Activated naive CD4-positive, alpha-beta T cell treated with Interleukin-2 at 50 U/mL for 16 hours (primary cell): ENCODE measurements around the gene AICDA.
"Not testable (repeated sequence)": the region's sequence is repeated elsewhere in the genome, so short reads cannot be mapped to it uniquely, and the experiment has no call there.

Source experiments
- DNase-seq: peaks from one replicate; pipeline ENCODE4 v3.0.0-alpha.2; 2020

The AICDA gene

DNA sequence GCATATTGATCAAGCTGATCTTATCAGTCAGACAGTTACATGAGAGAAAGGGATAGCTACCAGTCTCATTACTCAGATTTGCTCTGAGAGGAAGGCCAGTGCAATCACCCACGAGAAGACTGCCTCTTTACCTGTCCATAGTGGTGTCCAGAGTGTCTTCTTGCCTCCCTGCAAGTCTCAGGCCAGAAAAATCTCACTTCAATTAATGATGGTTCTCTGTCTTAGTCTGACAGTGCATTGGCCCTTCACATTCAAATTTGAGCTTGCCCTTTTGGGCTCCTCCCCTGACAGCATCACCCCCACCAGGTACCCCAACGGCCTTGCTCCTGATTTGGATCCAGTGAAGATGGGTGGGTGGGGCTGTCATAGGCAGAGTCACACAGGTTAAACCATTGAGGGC lies at the start of gene AICDA:
AICDA (minus strand) TSS at position 231 of the 400 bp plus-strand sequence; CDS start at position 139, 92 bp downstream.
- DNase-seq: no peak

DNA sequence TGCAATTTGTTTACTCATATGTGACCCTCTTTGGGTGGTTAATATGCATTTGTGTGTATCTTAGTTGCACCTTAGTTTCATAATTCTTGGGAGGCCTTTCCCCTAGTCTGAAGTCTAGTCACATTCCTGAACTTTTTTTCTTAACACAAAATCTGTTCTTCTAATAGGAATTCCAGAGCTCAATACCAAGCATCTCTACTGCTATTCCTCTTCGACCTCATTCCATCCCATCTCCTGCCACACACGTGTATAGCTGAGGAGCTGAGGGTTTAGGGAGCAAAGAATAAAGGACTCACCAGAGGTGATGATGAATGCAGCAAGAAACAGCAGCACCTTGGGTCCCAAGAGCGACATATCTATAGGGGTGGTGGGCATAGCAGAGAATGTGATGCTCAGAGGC lies 49.1 kb upstream of the AICDA start:
- no peak for DNase-seq

DNA sequence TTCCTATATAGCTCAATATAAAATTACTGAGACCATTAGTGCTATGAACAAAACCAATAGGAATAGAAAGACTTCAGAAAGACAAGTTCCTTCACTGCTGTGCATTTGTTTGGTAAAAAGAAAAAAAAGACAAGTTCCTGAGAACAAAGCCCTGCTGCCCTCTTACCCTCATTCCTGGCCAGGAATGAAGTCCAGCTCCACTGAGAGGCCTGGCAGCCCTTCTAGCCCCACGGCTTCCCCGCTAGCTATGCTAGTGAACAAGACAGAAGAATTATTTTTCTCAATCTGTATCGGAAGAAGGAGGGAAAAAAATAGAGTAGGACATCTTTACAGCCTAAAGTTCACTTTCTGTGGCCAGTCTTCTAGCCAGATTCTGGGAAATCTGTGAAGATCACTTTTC lies 48.4 kb upstream of the AICDA start:
- no peak for DNase-seq

DNA sequence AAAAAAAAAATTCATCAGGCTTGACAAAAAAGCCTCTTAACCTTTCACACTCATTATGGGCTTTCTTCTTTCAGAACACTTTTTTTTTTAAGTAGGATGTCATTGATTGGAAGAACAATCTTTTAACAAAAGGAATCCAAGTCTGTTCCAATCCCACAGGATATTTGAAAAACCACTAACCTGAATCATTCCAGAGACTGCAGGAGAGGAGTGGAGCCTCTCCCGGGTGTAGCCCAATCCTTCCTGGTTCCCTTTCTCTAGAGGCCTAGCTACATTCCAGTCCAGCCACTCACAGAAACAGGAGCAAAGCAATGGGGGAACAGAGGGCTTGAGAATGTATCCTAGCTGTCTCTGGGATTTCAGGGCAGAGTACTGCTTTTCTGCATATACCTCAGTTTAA lies 45.7 kb upstream of the AICDA start:
- DNase-seq: no peak

DNA sequence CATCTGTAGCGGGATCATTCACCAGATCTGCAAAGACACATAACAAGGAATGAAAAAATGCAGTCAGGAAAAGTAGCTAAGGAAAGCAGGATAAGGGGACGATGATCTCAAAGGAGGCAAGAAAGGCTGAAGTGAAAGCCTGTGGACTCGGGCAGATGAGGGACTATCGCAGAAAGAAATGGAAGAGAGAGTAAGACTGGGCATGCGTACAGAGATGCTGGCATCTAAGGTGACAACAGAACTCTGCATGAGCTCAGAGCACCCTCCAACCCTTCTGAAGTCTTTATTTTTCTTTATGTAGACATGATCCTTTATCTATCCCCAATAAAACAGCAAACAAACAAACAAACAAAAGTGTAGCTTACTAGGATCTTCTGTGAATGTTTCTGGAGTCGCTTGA lies 42.8 kb upstream of the AICDA start:
- no peak for DNase-seq

DNA sequence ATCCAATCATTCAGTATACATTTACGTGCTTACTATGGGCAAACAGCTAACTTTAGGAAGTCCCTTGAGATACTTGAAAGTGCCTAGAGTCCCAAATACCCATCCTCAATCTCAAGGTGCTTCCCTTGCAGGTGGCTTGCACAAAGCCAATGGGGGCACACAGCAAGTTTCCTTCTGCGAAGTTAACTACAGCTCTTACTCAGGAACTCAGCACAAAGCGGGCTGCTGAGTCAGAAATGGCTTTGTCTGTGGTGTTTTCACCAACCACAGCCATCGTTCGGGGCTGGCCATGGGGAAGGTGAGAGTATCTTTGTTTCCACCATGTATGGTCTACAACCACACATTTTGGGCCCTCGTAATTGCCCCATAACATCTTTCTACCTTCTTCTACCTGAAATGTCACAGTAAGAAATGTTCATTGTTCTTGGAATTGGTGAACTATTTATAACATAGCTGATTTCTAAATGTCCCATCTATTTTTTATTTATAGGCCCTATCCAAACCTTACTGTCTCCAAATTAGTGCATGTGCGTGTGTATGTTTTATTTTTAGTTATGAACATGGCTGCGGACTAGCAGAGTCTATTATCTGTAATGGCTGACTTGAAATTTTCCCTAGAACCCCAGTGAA lies 36.0 kb upstream of the AICDA start:
- peak; percentile 75 for DNase-seq

DNA sequence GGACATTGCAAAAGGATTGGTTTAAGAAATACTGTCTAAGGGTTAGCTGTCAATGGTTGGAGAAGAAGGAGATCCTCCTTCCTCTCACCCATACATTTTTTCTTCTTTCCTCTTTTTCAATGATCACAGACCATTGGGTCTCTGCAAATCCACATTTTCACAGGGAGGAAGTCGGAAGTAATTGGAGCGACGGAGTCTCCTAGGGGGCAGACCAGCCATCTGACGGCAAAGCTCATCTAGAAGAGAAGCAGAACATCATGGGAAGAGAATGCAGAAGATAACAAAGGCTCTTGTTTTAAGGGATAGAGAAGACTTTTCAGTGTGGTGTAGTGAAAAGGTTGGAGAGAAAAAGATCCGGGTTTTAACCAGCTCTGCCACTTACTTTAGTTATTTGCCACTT lies 35.3 kb upstream of the AICDA start:
- DNase-seq: no peak

DNA sequence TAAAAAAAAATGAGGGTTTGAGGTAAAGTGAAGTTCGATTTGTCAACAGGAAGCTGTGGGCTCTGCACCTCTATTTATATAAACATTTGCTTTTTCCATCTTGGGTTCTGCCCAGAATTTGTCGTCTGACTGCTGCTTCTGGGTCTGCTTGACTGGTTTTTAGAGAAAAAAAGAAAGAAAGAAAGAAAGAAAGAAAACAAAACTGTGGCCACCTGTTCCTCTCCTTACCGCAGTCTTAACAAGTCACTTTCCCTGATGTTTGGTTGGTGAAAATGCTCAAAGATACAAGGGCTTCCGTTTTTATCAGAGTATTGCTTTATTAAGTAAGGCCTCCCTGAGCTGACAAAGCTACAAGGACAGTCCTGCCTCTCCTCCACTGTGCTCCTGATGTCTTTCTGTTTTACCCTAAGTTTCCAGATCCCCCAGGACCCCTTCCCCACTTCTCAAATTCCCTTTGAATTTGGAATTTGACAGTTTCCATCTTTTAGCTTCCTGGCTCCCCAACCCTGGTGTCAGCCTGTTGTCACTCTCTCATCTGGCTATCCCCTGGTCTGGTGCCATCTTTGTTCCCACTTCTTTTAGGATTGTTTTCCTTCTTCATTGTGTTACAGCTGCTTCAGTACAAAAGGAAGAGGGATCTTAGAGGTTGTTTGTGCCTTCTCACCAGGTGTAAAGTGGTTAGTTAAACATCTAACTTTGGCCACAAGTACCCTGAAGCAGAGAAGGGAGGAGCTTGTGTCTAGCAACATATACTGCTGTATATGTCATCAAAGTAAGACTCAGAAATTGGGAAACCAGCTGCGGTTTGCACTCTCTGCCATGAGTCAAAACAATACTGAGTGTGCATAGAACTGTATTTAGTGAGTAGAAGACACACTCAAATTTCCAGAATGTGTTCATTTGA lies 31.9 kb upstream of the AICDA start:
- DNase-seq: peak; percentile 68

DNA sequence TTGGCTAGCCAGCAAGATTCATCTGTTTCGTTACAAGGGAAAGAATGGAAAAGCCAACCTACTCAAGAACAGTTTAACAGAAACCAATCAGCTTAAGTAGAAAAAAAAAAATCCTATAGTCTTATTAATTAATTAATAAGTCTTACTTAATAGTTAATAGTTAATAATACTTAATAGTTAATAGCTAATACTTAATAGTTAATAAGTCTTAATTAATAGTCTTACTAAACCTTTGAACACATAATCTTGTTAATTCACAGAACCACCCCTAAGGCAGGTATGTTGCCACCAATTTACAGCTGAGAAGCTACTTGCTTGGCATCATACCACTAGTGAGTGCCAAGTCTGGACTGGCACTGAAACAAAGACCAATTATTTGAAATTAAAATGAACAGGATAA lies 30.1 kb upstream of the AICDA start:
- no peak for DNase-seq

DNA sequence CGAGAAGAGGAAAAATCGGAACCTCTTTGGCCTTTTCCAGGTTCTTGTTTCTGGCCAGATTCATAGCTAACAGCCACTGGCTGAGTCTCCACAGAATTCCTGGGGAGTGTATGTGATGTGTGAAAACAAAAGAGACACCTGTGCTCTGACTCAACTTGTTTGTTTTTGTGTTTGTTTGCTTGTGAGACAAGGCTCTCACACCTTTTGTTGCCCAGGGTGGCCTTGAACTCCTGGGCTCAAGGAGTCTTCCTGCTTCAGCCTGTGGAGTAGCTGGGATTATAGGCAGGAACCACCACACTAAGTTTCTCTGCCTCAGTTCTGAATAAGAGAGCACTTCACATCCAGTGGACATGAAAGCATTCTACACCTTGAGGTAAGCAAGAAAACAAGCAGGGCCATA lies 27.3 kb upstream of the AICDA start:
- DNase-seq: no peak

DNA sequence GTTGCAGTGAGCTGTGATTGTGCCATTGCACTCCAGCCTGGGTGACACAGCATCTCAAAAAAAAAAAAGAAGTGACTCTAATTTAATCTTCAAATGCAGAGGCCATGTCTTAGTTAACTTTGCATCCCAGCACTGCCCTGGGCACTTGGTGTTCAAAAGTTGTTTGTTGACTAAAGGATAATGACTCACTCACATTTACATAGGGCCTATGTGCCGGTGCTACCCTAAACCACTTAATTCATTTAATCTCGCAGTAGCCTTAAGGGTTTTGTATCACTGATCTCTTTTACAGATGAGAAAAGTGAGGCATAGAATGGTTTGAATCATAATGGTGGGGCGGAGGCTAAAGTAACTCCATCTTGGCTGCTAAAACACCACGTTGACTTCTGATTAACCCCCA lies 26.3 kb upstream of the AICDA start:
- DNase-seq: no peak

DNA sequence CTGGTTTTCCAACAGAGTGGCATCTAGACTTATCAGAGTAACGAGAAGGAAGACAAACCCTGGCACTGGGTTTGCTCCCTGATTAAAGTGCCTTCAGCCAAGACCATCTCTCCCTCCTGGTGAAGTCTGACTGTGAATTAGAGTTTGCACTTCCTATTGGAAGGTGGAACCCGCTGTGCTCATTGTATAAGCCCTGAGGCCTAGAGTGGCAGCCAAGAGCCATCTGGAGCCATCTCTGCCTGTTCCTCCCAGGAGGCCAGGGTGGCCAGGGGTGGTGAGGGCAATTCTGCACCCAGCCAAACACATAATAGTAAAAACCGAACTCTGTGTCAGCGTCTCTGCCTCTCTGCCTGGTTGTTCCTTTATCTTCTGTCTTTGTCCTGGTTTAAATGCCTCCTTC lies 25.0 kb upstream of the AICDA start:
- no peak for DNase-seq

DNA sequence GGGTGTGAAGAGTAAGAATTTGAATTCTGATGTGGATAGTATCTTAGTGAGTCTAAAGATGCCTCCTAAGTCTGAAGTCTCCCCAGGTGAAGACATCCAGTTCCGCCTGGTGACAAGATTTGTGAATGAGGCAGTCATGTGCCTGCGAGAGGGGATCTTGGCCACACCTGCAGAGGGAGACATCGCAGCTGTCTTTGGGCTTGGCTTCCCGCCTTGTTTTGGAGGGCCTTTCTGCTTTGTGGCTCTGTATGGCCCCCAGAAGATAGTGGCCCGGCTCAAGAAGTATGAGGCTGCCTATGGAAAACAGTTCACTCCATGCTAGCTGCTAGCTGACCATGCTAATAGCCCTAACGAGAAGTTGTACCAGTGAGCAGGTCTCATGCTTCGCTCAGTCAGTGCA lies 24.6 kb upstream of the AICDA start:
- no peak for DNase-seq

DNA sequence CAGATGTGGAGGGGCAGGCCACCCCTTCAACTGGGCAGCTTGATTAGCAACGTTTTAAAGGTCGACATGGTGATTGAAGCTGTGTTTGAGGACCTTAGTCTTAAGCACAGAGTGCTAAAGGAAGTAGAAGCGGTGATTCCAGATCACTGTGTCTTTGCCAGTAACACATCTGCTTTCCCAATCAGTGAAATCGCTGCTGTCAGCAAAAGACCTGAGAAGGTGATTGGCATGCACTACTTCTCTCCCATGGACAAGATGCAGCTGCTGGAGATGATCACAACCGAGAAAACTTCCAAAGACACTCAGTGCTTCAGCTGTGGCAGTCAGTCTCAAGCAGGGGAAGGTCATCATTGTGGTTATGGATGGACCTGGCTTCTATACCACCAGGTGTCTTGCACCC lies 23.9 kb upstream of the AICDA start:
- DNase-seq: no peak

DNA sequence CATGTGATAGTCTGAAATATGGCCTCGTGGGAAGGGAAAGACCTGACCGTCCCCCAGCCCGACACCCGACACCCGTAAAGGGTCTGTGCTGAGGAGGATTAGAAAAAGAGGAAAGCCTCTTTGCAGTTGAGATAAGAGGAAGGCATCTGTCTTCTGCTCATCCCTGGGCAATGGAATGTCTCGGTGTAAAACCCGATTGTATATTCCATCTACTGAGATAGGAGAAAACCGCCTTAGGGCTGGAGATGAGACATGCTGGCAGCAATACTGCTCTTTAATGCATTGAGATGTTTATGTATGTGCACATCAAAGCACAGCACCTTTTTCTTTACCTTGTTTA lies 23.3 kb upstream of the AICDA start:
- DNase-seq: not testable (repeated sequence)

DNA sequence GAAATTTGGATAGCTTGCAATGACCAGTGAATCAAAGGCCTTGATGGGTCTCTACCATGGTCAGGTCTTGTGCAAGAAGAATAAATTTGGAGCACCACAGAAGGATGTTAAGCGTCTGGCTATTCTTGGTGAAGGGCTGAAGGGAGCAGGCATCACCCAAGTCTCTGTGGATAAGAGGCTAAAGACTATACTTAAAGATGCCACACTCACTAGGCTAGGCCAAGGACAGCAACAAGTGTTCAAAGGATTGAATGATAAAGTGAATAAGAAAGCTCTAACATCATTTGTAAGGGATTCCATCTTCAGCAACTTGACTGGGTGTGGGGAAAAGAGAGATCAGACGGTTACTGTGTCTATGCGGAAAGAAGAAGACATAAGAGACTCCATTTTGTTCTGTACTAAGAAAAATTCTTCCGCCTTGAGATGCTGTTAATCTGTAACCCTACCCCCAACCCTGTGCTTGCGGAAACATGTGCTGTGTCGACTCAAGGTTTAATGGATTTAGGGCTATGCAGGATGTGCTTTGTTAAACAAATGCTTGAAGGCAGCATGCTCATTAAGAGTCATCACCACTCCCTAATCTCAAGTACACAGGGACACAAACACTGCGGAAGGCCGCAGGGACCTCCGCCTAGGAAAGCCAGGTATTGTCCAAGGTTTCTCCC lies 22.8 kb upstream of the AICDA start:
- DNase-seq: not testable (repeated sequence)

DNA sequence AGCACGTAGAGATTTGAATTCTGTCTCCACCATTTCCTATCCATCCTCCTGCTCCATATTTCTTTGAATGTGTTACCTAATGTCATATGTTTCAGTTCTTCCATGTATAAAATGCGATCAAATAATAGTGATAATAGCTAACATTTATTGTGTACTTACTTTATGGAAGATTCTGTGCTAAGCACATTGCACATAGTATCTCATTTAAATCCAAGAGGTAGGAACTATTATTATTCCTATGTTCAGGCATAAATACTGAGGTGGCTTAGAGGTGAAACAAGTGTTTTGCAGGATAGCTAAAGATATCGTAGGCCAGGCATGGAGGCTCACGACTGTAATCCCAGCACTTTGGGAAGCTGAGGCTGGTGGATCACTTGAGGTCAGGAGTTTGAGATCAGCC lies 17.5 kb upstream of the AICDA start:
- no peak for DNase-seq

DNA sequence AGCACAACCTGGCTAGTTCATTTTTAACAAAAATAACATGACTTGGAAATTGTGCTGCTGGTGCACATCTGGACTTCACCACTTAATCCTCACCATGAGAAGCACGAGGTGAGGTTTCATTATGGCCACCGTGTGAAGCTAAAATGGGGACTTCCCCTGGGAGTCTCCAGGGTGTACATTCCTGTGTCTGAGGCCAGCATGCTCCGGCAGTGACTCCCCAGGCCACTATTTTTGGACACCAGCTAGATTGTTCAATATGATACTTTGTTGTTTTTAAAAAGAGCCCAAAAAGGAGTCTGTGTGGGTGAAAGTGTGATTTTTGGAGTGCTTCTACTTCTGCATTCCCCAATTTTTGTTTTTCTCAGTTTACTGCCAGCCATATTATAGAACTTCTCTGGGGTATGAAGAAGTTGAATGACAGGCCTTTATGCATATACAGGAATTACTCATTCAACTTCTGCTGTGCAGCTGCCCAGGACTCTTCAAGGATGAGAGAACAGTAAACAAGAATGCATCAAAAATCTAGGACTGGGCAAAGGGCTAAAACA lies 16.9 kb upstream of the AICDA start:
- no peak for DNase-seq

DNA sequence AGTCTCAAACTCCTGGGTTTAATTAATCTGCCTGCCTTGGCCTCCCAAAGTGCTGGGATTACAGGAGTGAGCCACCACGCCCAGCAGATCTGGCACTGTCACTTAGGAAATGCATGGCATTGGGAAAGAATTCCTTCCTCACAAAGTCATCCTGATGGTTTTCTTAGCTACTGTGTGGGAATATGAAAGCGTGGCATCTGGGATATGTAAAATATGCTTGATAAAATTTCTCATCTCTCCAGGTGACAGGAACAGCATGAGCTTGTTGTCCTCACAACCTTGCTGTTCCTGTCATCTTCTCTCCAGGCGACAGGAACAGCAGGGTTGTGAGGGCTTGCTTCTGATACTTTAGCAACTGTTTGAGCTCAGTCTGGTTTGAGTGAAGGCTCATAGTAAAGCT lies 16.1 kb upstream of the AICDA start:
- no peak for DNase-seq

DNA sequence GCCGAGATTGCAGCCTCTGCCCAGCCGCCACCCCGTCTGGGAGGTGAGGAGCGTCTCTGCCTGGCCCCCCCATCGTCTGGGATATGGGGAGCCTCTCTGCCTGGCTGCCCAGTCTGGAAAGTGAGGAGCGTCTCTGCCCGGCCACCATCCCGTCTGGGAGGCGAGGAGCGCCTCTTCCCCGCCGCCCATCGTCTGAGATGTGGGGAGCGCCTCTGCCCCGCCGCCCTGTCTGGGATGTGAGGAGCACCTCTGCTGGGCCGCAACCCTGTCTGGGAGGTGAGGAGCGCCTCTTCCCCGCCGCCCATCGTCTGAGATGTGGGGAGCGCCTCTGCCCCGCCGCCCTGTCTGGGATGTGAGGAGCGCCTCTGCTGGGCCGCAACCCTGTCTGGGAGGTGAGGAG lies 12.1 kb upstream of the AICDA start:
- DNase-seq: not testable (repeated sequence)

DNA sequence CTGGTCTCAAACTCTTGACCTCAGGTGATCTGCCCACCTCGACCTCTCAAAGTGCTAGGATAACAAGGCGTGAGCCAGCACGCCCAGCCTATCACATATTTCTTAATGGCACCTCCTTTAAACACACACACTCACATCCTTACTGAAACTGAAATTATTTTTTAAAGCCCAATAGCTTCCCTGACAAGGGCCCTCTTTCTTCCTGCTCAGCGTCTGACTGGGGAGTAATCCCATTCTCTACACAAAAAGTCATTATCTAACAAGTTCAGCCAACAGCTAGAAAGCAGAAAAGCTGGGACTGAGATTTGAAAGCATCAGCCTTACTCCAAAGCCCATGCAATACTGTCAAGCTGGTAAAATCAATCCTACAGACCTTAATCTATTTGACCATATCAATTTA lies 10.0 kb upstream of the AICDA start:
- no peak for DNase-seq

DNA sequence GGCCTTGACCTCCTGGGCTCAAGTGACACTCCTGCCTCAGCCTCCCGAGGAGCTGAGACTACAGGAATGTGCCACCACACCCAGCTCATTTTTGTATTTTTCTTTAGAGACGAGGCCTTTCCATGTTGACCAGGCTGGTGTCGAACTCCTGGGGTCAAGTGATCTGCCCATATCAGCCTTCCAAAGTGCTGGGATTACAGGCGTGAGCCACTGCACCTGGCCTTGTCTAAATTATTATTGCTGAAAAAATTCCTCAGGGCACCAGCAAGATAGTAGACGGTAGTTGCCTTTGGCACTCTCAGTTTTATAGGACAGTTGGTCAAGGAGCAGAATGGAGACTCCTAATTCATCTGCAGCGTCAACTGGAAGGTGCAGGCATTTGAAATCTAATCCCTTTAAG lies 2.5 kb upstream of the AICDA start:
- no peak for DNase-seq

DNA sequence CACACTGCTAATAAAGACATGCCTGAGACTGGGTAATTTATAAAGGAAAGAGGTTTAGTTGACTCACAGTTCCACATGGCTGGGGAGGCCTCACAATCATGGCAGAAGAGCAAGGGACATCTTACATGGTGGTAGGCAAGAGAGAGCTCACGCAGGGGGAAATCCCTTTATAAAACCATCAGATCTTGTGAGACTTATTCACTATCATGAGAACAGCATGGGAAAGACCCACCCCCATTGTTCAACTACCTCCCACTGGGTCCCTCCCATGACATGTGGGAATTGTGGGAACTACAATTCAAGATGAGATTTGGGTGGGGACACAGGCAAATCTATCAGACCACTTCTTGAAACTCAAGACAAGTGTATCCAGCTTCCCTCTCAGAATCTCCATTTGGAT lies 1.2 kb upstream of the AICDA start:
- not testable (repeated sequence) for DNase-seq

DNA sequence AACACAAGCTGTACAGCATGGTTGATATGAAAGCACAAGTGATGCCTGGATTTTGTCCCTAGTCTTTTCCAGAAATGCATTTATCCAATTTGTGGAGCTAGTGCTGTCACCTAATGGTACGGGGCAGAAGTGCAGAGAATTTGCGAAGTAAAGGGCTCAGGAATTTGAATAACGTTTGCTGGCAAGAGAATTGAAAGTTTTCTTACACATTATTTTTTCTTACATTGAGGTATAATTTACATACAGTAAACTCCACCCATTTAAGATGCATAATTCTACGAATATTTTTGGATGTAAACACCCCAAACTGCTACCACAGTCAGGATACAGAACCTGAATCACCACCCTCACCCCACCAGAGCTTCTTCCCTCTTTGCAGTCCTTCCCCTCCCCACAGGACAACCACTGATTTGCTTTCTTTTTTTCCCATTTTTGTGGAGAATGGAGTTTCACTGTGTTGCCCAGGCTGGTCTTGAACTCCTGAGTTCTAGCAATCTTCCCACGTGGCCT lies 3.5 kb downstream of the AICDA start:
- no peak for DNase-seq
